Measurements from ENCODE around the gene BAIAP2L1. TPM values are rescaled to one million over a fixed set of nuclear protein-coding genes. Genes with fewer than 3 reads are reported as not detected.

The BAIAP2L1 gene
- total RNA-seq, 2 donors from 2014 or later = 30.5 to 38.4 TPM

- Histone ChIP-seq H3K4me3 (ENCODE audit: low read length) (no peak overlapping the region), H3K9ac (ENCODE audit: extremely low read depth, low read length, poor library complexity, severe bottlenecking) (no peak overlapping the region), H3K4me1 (ENCODE audit: control insufficient read depth, insufficient read depth, low read length) (peaks cover 5% of the 10 kb centered on the region), H3K36me3 (ENCODE audit: control insufficient read depth, insufficient read depth, low read length) (no peaks in the 10 kb centered on the region), H3K27me3 (ENCODE audit: control insufficient read depth, insufficient read depth, low read length, poor library complexity, severe bottlenecking) (no peaks in the 10 kb centered on the region), H3K9me3 (ENCODE audit: control insufficient read depth, low read length) (no peaks in the 10 kb centered on the region), H3K27ac (ENCODE audit: low read depth, low read length) (no peak overlapping the region)
- no peak for DNase-seq
- Mint-ChIP-seq H3K27ac (no peak overlapping the region), H3K27me3 (ENCODE audit: insufficient read depth) (no peaks in the 10 kb centered on the region), H3K9me3 (no peaks in the 10 kb centered on the region), H3K4me1 (peaks cover 18% of the 10 kb centered on the region), H3K4me3 (no peak overlapping the region), H3K36me3 (ENCODE audit: low read depth) (peaks cover 7% of the 10 kb centered on the region)
- WGBS, 2 experiments (ENCODE audit: insufficient coverage in 1 of 2, insufficient read length in 1 of 2) = 73 to 85% methylated on average over 3 to 6 of the region's 6 CpGs
- TF ChIP-seq CTCF (conservative IDR thresholded peaks at IDR 0.05) = no peak
Measured at GRCh38 chr7:98249106-98249505, 151.8 kb downstream of the BAIAP2L1 start.

GRCh38 chr7:98248156-98248555 is 152.7 kb downstream of the BAIAP2L1 start:
- Histone ChIP-seq H3K9ac (ENCODE audit: extremely low read depth, low read length, poor library complexity, severe bottlenecking) (no peak overlapping the region), H3K4me1 (ENCODE audit: control insufficient read depth, insufficient read depth, low read length) (peaks cover 5% of the 10 kb centered on the region), H3K4me3 (ENCODE audit: low read length) (no peak overlapping the region), H3K36me3 (ENCODE audit: control insufficient read depth, insufficient read depth, low read length) (no peaks in the 10 kb centered on the region), H3K9me3 (ENCODE audit: control insufficient read depth, low read length) (no peaks in the 10 kb centered on the region), H3K27me3 (ENCODE audit: control insufficient read depth, insufficient read depth, low read length, poor library complexity, severe bottlenecking) (no peaks in the 10 kb centered on the region), H3K27ac (ENCODE audit: low read depth, low read length) (no peak overlapping the region)
- WGBS, 2 experiments (ENCODE audit: insufficient coverage in 1 of 2, insufficient read length in 1 of 2) = 94 to 95% methylated on average over 9 to 12 of the region's 12 CpGs
- Mint-ChIP-seq H3K4me1 (peaks cover 17% of the 10 kb centered on the region), H3K4me3 (no peak overlapping the region), H3K27me3 (ENCODE audit: insufficient read depth) (no peaks in the 10 kb centered on the region), H3K27ac (no peak overlapping the region), H3K9me3 (no peaks in the 10 kb centered on the region), H3K36me3 (ENCODE audit: low read depth) (peaks cover 7% of the 10 kb centered on the region)
- no peak for DNase-seq
- TF ChIP-seq CTCF (conservative IDR thresholded peaks at IDR 0.05) = no peak

- DNase-seq = no peak
- no peaks in the 10 kb centered on the region for H3K4me1 Mint-ChIP-seq
- Histone ChIP-seq H3K4me1 (ENCODE audit: control insufficient read depth, insufficient read depth, low read length) (no peaks in the 10 kb centered on the region), H3K9me3 (ENCODE audit: control insufficient read depth, low read length) (no peaks in the 10 kb centered on the region), H3K27me3 (ENCODE audit: control insufficient read depth, insufficient read depth, low read length, poor library complexity, severe bottlenecking) (no peaks in the 10 kb centered on the region), H3K27ac (ENCODE audit: low read depth, low read length) (no peak overlapping the region), H3K4me3 (ENCODE audit: low read length) (no peak overlapping the region), H3K36me3 (ENCODE audit: control insufficient read depth, insufficient read depth, low read length) (no peaks in the 10 kb centered on the region), H3K9ac (ENCODE audit: extremely low read depth, low read length, poor library complexity, severe bottlenecking) (no peak overlapping the region)
- TF ChIP-seq CTCF (conservative IDR thresholded peaks at IDR 0.05) = no peak
- H3K9me3 Mint-ChIP-seq = no peaks in the 10 kb centered on the region
- no peaks in the 10 kb centered on the region for H3K27me3 Mint-ChIP-seq (ENCODE audit: insufficient read depth)
- no peak overlapping the region for H3K27ac Mint-ChIP-seq
- no peak overlapping the region for H3K4me3 Mint-ChIP-seq
- WGBS, 2 experiments (ENCODE audit: insufficient coverage in 1 of 2, insufficient read length in 1 of 2) = 96 to 97% methylated on average over 10 to 14 of the region's 14 CpGs
- H3K36me3 Mint-ChIP-seq (ENCODE audit: low read depth) = peaks cover 12% of the 10 kb centered on the region
Measured at GRCh38 chr7:98244871-98245270, 156.0 kb downstream of the BAIAP2L1 start.
